ENCODE data around the gene ADRM1. TPM values are rescaled to one million over a fixed set of nuclear protein-coding genes. Genes with fewer than 3 reads are reported as not detected.

ADRM1 gene
- total RNA-seq, 1 experiment from 2014 or later: 160 TPM

DNA sequence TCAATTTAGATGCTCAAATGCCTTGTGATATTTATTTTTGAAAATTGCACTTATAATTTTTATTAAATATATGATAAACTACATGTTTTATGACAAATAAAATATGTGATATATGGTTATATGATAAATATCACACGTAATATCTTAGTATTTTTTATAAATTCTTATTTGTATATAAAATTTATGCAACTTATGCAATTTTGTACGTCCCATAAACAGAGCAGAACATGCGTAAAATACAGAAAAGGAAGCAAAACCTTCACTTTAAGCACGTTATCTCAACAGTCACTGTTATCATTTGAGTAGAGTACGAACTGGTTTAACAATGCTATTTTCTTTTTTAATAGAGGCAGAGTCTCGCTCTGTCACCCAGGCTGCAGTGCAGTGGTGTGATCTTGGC is 15.7 kb upstream of the ADRM1 start:
- ATAC-seq: no peak
- Mint-ChIP-seq H3K4me3 (no peak overlapping the region), H3K9me3 (no peaks in the 10 kb centered on the region), H3K27me3 (ENCODE audit: low read depth) (no peaks in the 10 kb centered on the region), H3K4me1 (no peaks in the 10 kb centered on the region), H3K27ac (no peak overlapping the region), H3K36me3 (peaks cover 28% of the 10 kb centered on the region)
- no peak for DNase-seq (ENCODE audit: low spot score)
- ChIA-PET POLR2A (no interaction called here), CTCF (no interaction called here)
- TF ChIP-seq, protein P1, sequence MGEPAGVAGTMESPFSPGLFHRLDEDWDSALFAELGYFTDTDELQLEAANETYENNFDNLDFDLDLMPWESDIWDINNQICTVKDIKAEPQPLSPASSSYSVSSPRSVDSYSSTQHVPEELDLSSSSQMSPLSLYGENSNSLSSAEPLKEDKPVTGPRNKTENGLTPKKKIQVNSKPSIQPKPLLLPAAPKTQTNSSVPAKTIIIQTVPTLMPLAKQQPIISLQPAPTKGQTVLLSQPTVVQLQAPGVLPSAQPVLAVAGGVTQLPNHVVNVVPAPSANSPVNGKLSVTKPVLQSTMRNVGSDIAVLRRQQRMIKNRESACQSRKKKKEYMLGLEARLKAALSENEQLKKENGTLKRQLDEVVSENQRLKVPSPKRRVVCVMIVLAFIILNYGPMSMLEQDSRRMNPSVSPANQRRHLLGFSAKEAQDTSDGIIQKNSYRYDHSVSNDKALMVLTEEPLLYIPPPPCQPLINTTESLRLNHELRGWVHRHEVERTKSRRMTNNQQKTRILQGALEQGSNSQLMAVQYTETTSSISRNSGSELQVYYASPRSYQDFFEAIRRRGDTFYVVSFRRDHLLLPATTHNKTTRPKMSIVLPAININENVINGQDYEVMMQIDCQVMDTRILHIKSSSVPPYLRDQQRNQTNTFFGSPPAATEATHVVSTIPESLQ (CRISPR knock-in tag; IDR thresholded peaks at IDR 0.05): no peak
- TF ChIP-seq HMGA2 (CRISPR knock-in tag; IDR thresholded peaks at IDR 0.05) (no peak), JAZF1 (CRISPR knock-in tag; IDR thresholded peaks at IDR 0.05) (no peak), CREM (CRISPR knock-in tag; IDR thresholded peaks at IDR 0.05) (no peak), SMAD3 (CRISPR knock-in tag; IDR thresholded peaks at IDR 0.05; ENCODE audit: borderline replicate concordance) (no peak), NFE2L1 (CRISPR knock-in tag; IDR thresholded peaks at IDR 0.05) (no peak), IRF2 (CRISPR knock-in tag; IDR thresholded peaks at IDR 0.05; ENCODE audit: borderline replicate concordance, low read depth) (no peak)
- TF ChIP-seq, protein P2, sequence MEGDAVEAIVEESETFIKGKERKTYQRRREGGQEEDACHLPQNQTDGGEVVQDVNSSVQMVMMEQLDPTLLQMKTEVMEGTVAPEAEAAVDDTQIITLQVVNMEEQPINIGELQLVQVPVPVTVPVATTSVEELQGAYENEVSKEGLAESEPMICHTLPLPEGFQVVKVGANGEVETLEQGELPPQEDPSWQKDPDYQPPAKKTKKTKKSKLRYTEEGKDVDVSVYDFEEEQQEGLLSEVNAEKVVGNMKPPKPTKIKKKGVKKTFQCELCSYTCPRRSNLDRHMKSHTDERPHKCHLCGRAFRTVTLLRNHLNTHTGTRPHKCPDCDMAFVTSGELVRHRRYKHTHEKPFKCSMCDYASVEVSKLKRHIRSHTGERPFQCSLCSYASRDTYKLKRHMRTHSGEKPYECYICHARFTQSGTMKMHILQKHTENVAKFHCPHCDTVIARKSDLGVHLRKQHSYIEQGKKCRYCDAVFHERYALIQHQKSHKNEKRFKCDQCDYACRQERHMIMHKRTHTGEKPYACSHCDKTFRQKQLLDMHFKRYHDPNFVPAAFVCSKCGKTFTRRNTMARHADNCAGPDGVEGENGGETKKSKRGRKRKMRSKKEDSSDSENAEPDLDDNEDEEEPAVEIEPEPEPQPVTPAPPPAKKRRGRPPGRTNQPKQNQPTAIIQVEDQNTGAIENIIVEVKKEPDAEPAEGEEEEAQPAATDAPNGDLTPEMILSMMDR (IDR thresholded peaks at IDR 0.05): no peak
- TF ChIP-seq, protein P3, sequence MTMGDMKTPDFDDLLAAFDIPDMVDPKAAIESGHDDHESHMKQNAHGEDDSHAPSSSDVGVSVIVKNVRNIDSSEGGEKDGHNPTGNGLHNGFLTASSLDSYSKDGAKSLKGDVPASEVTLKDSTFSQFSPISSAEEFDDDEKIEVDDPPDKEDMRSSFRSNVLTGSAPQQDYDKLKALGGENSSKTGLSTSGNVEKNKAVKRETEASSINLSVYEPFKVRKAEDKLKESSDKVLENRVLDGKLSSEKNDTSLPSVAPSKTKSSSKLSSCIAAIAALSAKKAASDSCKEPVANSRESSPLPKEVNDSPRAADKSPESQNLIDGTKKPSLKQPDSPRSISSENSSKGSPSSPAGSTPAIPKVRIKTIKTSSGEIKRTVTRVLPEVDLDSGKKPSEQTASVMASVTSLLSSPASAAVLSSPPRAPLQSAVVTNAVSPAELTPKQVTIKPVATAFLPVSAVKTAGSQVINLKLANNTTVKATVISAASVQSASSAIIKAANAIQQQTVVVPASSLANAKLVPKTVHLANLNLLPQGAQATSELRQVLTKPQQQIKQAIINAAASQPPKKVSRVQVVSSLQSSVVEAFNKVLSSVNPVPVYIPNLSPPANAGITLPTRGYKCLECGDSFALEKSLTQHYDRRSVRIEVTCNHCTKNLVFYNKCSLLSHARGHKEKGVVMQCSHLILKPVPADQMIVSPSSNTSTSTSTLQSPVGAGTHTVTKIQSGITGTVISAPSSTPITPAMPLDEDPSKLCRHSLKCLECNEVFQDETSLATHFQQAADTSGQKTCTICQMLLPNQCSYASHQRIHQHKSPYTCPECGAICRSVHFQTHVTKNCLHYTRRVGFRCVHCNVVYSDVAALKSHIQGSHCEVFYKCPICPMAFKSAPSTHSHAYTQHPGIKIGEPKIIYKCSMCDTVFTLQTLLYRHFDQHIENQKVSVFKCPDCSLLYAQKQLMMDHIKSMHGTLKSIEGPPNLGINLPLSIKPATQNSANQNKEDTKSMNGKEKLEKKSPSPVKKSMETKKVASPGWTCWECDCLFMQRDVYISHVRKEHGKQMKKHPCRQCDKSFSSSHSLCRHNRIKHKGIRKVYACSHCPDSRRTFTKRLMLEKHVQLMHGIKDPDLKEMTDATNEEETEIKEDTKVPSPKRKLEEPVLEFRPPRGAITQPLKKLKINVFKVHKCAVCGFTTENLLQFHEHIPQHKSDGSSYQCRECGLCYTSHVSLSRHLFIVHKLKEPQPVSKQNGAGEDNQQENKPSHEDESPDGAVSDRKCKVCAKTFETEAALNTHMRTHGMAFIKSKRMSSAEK (CRISPR knock-in tag; IDR thresholded peaks at IDR 0.05; ENCODE audit: borderline replicate concordance): no peak
- TF ChIP-seq, protein P4, sequence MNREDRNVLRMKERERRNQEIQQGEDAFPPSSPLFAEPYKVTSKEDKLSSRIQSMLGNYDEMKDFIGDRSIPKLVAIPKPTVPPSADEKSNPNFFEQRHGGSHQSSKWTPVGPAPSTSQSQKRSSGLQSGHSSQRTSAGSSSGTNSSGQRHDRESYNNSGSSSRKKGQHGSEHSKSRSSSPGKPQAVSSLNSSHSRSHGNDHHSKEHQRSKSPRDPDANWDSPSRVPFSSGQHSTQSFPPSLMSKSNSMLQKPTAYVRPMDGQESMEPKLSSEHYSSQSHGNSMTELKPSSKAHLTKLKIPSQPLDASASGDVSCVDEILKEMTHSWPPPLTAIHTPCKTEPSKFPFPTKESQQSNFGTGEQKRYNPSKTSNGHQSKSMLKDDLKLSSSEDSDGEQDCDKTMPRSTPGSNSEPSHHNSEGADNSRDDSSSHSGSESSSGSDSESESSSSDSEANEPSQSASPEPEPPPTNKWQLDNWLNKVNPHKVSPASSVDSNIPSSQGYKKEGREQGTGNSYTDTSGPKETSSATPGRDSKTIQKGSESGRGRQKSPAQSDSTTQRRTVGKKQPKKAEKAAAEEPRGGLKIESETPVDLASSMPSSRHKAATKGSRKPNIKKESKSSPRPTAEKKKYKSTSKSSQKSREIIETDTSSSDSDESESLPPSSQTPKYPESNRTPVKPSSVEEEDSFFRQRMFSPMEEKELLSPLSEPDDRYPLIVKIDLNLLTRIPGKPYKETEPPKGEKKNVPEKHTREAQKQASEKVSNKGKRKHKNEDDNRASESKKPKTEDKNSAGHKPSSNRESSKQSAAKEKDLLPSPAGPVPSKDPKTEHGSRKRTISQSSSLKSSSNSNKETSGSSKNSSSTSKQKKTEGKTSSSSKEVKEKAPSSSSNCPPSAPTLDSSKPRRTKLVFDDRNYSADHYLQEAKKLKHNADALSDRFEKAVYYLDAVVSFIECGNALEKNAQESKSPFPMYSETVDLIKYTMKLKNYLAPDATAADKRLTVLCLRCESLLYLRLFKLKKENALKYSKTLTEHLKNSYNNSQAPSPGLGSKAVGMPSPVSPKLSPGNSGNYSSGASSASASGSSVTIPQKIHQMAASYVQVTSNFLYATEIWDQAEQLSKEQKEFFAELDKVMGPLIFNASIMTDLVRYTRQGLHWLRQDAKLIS (CRISPR knock-in tag; IDR thresholded peaks at IDR 0.05; ENCODE audit: borderline replicate concordance): no peak
- TF ChIP-seq, protein P5, sequence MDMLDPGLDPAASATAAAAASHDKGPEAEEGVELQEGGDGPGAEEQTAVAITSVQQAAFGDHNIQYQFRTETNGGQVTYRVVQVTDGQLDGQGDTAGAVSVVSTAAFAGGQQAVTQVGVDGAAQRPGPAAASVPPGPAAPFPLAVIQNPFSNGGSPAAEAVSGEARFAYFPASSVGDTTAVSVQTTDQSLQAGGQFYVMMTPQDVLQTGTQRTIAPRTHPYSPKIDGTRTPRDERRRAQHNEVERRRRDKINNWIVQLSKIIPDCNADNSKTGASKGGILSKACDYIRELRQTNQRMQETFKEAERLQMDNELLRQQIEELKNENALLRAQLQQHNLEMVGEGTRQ (CRISPR knock-in tag; IDR thresholded peaks at IDR 0.05): no peak
- TF ChIP-seq, protein P6, sequence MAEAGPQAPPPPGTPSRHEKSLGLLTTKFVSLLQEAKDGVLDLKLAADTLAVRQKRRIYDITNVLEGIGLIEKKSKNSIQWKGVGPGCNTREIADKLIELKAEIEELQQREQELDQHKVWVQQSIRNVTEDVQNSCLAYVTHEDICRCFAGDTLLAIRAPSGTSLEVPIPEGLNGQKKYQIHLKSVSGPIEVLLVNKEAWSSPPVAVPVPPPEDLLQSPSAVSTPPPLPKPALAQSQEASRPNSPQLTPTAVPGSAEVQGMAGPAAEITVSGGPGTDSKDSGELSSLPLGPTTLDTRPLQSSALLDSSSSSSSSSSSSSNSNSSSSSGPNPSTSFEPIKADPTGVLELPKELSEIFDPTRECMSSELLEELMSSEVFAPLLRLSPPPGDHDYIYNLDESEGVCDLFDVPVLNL (CRISPR knock-in tag; IDR thresholded peaks at IDR 0.05; ENCODE audit: borderline replicate concordance, low read depth): no peak
- TF ChIP-seq, protein P7, sequence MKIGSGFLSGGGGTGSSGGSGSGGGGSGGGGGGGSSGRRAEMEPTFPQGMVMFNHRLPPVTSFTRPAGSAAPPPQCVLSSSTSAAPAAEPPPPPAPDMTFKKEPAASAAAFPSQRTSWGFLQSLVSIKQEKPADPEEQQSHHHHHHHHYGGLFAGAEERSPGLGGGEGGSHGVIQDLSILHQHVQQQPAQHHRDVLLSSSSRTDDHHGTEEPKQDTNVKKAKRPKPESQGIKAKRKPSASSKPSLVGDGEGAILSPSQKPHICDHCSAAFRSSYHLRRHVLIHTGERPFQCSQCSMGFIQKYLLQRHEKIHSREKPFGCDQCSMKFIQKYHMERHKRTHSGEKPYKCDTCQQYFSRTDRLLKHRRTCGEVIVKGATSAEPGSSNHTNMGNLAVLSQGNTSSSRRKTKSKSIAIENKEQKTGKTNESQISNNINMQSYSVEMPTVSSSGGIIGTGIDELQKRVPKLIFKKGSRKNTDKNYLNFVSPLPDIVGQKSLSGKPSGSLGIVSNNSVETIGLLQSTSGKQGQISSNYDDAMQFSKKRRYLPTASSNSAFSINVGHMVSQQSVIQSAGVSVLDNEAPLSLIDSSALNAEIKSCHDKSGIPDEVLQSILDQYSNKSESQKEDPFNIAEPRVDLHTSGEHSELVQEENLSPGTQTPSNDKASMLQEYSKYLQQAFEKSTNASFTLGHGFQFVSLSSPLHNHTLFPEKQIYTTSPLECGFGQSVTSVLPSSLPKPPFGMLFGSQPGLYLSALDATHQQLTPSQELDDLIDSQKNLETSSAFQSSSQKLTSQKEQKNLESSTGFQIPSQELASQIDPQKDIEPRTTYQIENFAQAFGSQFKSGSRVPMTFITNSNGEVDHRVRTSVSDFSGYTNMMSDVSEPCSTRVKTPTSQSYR (CRISPR knock-in tag; IDR thresholded peaks at IDR 0.05): no peak
- TF ChIP-seq, protein P8, sequence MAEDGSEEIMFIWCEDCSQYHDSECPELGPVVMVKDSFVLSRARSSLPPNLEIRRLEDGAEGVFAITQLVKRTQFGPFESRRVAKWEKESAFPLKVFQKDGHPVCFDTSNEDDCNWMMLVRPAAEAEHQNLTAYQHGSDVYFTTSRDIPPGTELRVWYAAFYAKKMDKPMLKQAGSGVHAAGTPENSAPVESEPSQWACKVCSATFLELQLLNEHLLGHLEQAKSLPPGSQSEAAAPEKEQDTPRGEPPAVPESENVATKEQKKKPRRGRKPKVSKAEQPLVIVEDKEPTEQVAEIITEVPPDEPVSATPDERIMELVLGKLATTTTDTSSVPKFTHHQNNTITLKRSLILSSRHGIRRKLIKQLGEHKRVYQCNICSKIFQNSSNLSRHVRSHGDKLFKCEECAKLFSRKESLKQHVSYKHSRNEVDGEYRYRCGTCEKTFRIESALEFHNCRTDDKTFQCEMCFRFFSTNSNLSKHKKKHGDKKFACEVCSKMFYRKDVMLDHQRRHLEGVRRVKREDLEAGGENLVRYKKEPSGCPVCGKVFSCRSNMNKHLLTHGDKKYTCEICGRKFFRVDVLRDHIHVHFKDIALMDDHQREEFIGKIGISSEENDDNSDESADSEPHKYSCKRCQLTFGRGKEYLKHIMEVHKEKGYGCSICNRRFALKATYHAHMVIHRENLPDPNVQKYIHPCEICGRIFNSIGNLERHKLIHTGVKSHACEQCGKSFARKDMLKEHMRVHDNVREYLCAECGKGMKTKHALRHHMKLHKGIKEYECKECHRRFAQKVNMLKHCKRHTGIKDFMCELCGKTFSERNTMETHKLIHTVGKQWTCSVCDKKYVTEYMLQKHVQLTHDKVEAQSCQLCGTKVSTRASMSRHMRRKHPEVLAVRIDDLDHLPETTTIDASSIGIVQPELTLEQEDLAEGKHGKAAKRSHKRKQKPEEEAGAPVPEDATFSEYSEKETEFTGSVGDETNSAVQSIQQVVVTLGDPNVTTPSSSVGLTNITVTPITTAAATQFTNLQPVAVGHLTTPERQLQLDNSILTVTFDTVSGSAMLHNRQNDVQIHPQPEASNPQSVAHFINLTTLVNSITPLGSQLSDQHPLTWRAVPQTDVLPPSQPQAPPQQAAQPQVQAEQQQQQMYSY (CRISPR knock-in tag; IDR thresholded peaks at IDR 0.05): no peak
- TF ChIP-seq, protein P9, sequence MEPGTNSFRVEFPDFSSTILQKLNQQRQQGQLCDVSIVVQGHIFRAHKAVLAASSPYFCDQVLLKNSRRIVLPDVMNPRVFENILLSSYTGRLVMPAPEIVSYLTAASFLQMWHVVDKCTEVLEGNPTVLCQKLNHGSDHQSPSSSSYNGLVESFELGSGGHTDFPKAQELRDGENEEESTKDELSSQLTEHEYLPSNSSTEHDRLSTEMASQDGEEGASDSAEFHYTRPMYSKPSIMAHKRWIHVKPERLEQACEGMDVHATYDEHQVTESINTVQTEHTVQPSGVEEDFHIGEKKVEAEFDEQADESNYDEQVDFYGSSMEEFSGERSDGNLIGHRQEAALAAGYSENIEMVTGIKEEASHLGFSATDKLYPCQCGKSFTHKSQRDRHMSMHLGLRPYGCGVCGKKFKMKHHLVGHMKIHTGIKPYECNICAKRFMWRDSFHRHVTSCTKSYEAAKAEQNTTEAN (CRISPR knock-in tag; IDR thresholded peaks at IDR 0.05): no peak
